Activated T-helper 17 cell treated with anti-CD3 and anti-CD28 coated beads, Interleukin-2, amount 50 U/mL, for 72 hours (primary cell): Measurements from ENCODE around the gene TSPEAR. TPM values are rescaled to one million over a fixed set of nuclear protein-coding genes. Genes with fewer than 3 reads are reported as not detected.

Experiments
- ATAC-seq: fragments of 150-1000 bp; cut with Tn5 transposase; replicated peaks from 2 replicates; pipeline ENCODE4 v1.10.0; 2021; ENCODE audit warnings: mild to moderate bottlenecking, moderate library complexity
- H3K27ac Mint-ChIP-seq: one replicate; pipeline ENCODE4 v1.8.0; 2022; ENCODE audit warnings: mixed read lengths
- H3K27me3 Mint-ChIP-seq: one replicate; pipeline ENCODE4 v1.8.0; 2022; ENCODE audit warnings: mixed read lengths
- H3K36me3 Mint-ChIP-seq: one replicate; pipeline ENCODE4 v1.8.0; 2022; ENCODE audit warnings: low read depth, mild to moderate bottlenecking, mixed read lengths
- H3K4me1 Mint-ChIP-seq: one replicate; pipeline ENCODE4 v1.8.0; 2022; ENCODE audit warnings: mixed read lengths
- H3K4me3 Mint-ChIP-seq: one replicate; pipeline ENCODE4 v1.8.0; 2022; ENCODE audit warnings: mild to moderate bottlenecking, mixed read lengths
- H3K9me3 Mint-ChIP-seq: one replicate; pipeline ENCODE4 v1.8.0; 2022; ENCODE audit warnings: mixed read lengths
- total RNA-seq, 2 donors: library from RNA; stranded (reverse); gene quantifications; one replicate each; pipeline ENCODE4 v1.2.3, GENCODE V29; 2022

Gene TSPEAR
- total RNA-seq, 2 donors from 2014 or later: 0.08 TPM; not detected in 1

- Mint-ChIP-seq H3K27ac (no peak overlapping the region), H3K4me3 (no peak overlapping the region), H3K4me1 (peaks cover 4% of the 10 kb centered on the region), H3K27me3 (peaks cover 3% of the 10 kb centered on the region), H3K9me3 (no peaks in the 10 kb centered on the region), H3K36me3 (no peaks in the 10 kb centered on the region)
- ATAC-seq: no peak
Measured at GRCh38 chr21:44732956-44733355, 21.6 kb upstream of the TSPEAR start.

DNA sequence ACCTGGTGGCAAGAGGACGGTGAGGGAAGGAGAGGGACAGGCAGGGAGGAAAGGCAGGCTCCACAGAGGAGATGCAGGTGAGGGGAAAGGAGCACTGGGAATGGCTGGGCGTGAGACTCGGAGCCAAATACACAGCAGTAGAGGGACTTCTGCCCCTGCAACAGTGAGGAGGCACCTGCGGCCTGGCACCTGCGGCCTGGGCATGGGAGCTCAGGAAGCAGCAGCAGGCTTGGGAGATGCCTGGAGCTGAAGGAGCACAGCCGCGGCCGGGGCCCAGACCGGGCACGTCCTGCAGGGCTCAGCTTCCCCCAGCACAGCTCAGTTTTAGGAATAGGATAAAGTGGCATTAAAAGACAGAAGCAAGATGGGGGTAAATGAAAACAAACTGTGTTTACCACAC, 20.9 kb upstream of the TSPEAR start:
- no peak overlapping the region for H3K27ac Mint-ChIP-seq
- peaks cover 7% of the 10 kb centered on the region for H3K27me3 Mint-ChIP-seq
- H3K4me1 Mint-ChIP-seq: peaks cover 2% of the 10 kb centered on the region
- ATAC-seq: no peak
- no peaks in the 10 kb centered on the region for H3K36me3 Mint-ChIP-seq
- no peak overlapping the region for H3K4me3 Mint-ChIP-seq
- no peaks in the 10 kb centered on the region for H3K9me3 Mint-ChIP-seq

DNA sequence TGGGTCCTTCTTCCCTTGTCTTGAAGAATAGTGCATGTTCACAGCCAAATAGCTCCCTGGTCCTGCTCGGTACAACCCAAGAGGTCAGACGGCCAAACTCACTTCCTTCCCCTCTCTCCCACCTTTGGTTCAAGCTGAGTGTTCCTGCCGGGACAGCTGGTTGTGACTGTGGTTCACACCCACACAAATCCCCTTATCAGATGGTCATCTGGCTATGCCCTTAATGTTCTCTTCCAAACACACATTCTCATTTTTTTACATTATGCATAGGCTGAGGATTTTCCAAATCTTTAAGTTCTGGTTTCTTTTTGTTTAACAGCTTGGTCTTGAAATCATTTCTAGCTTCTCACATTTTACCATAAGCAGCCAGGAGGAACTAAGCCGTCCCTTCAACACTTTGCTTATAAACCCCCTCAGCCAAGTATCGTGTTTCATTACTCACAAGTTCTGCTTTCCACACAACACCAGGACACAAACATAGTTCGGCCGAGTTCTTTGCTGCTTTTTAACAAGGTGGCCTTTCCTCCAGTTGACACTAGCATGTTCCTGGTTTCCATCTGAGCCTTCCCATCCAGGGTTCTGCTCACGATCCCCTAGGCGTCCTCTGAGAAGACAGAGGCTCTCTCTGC, 19.7 kb upstream of the TSPEAR start:
- peaks cover 10% of the 10 kb centered on the region for H3K27me3 Mint-ChIP-seq
- H3K4me3 Mint-ChIP-seq: no peak overlapping the region
- peaks cover 2% of the 10 kb centered on the region for H3K4me1 Mint-ChIP-seq
- no peak for ATAC-seq
- no peaks in the 10 kb centered on the region for H3K36me3 Mint-ChIP-seq
- no peaks in the 10 kb centered on the region for H3K9me3 Mint-ChIP-seq
- no peak overlapping the region for H3K27ac Mint-ChIP-seq

DNA sequence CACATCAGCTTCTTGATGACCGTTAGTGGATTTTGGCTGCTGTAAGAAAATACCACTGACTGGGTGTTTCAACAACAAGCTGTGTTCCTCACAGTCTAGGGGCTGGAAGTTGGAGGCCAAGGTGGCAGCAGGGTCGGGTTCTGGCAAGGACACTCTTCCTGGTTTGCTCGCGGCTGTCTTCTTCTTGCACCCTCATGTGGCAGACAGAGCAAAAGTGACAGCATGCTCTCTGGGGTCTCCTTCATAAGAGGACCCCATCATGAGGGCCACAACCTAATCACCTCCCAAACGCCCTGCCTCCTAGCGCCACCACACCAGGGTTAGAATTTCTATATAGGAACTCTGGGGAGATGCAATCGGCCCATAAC, 18.6 kb upstream of the TSPEAR start:
- no peak for ATAC-seq
- Mint-ChIP-seq H3K27ac (no peak overlapping the region), H3K9me3 (no peaks in the 10 kb centered on the region), H3K36me3 (no peaks in the 10 kb centered on the region), H3K4me3 (no peak overlapping the region), H3K4me1 (peaks cover 4% of the 10 kb centered on the region), H3K27me3 (peaks cover 15% of the 10 kb centered on the region)

GRCh38 chr21:44729336-44730027, 18.1 kb upstream of the TSPEAR start:
- H3K4me3 Mint-ChIP-seq: no peak overlapping the region
- H3K4me1 Mint-ChIP-seq: peaks cover 4% of the 10 kb centered on the region
- no peak overlapping the region for H3K27ac Mint-ChIP-seq
- no peaks in the 10 kb centered on the region for H3K9me3 Mint-ChIP-seq
- ATAC-seq: no peak
- no peaks in the 10 kb centered on the region for H3K36me3 Mint-ChIP-seq
- peaks cover 15% of the 10 kb centered on the region for H3K27me3 Mint-ChIP-seq

DNA sequence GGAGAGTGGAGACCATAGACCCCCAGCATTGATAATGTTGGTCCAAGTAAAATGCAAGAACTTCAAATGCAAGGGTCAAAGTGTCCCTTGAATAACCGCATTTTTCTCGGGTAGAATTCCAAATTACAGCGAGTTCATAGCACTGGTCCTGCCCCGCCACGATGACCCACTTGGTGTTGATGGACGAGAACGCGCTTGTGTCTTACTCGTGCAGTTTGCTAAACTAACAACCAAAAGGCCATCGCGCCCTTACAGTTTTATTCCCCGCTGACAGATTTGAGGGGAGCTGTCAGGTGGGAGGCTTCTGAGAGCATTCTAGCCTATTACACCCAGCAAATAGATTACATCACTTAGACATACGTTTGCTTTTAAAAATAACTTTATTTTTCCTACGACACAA, 17.3 kb upstream of the TSPEAR start:
- ATAC-seq: no peak
- H3K9me3 Mint-ChIP-seq: no peaks in the 10 kb centered on the region

GRCh38 chr21:44727757-44728156, 16.4 kb upstream of the TSPEAR start:
- Mint-ChIP-seq H3K36me3 (no peaks in the 10 kb centered on the region), H3K9me3 (no peaks in the 10 kb centered on the region), H3K4me3 (no peak overlapping the region), H3K4me1 (peaks cover 7% of the 10 kb centered on the region), H3K27ac (no peak overlapping the region), H3K27me3 (peaks cover 20% of the 10 kb centered on the region)
- no peak for ATAC-seq

More for the DNA sequence above, 17.3 kb upstream of the TSPEAR start:
- Mint-ChIP-seq H3K27me3 (peaks cover 18% of the 10 kb centered on the region), H3K36me3 (no peaks in the 10 kb centered on the region), H3K4me1 (peaks cover 4% of the 10 kb centered on the region), H3K4me3 (no peak overlapping the region), H3K27ac (no peak overlapping the region)

GRCh38 chr21:44727321-44727720, 15.9 kb upstream of the TSPEAR start:
- ATAC-seq: no peak
- no peak overlapping the region for H3K4me3 Mint-ChIP-seq
- H3K27ac Mint-ChIP-seq: no peak overlapping the region
- H3K9me3 Mint-ChIP-seq: no peaks in the 10 kb centered on the region
- no peaks in the 10 kb centered on the region for H3K36me3 Mint-ChIP-seq
- H3K4me1 Mint-ChIP-seq: peaks cover 9% of the 10 kb centered on the region
- H3K27me3 Mint-ChIP-seq: peaks cover 24% of the 10 kb centered on the region

DNA sequence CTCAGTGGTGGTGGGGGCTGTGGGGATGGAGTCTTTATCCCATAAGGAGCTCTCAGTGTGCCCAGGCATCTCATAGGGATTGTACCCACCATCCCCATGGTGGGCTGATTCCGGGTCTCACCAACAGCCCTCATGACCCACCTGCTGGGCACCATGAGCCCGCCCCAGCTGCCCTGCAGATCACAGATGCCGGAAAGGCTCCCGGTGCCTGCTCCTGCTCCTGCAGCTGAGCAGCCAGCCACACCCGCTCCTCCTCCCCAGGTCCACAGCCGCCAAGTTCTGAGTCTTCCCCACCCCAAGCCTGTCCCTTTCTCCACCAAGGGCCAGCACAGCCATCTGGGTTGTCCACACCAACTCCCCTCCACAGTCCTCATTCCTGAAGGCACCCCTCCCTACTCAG, 15.5 kb upstream of the TSPEAR start:
- no peak overlapping the region for H3K27ac Mint-ChIP-seq
- no peak for ATAC-seq
- peaks cover 24% of the 10 kb centered on the region for H3K27me3 Mint-ChIP-seq
- H3K36me3 Mint-ChIP-seq: no peaks in the 10 kb centered on the region
- H3K4me1 Mint-ChIP-seq: peaks cover 9% of the 10 kb centered on the region
- H3K4me3 Mint-ChIP-seq: no peak overlapping the region
- no peaks in the 10 kb centered on the region for H3K9me3 Mint-ChIP-seq

GRCh38 chr21:44724926-44725325, 13.6 kb upstream of the TSPEAR start:
- no peaks in the 10 kb centered on the region for H3K9me3 Mint-ChIP-seq
- H3K4me3 Mint-ChIP-seq: no peak overlapping the region
- ATAC-seq: no peak
- peaks cover 28% of the 10 kb centered on the region for H3K27me3 Mint-ChIP-seq
- H3K36me3 Mint-ChIP-seq: no peaks in the 10 kb centered on the region
- H3K4me1 Mint-ChIP-seq: peaks cover 9% of the 10 kb centered on the region
- H3K27ac Mint-ChIP-seq: no peak overlapping the region

- Mint-ChIP-seq H3K4me3 (peak overlapping the region; percentile 43), H3K9me3 (no peaks in the 10 kb centered on the region), H3K27ac (no peak overlapping the region), H3K27me3 (peaks cover 30% of the 10 kb centered on the region), H3K36me3 (no peaks in the 10 kb centered on the region), H3K4me1 (peaks cover 9% of the 10 kb centered on the region)
- ATAC-seq: no peak
Measured at GRCh38 chr21:44724196-44724595, 12.8 kb upstream of the TSPEAR start.

GRCh38 chr21:44723177-44724131, 12.1 kb upstream of the TSPEAR start:
- Mint-ChIP-seq H3K9me3 (no peaks in the 10 kb centered on the region), H3K4me3 (peak overlapping the region; percentile 43), H3K27me3 (peaks cover 32% of the 10 kb centered on the region), H3K4me1 (peaks cover 9% of the 10 kb centered on the region), H3K27ac (no peak overlapping the region), H3K36me3 (no peaks in the 10 kb centered on the region)
- peak; percentile 29 for ATAC-seq

- no peaks in the 10 kb centered on the region for H3K36me3 Mint-ChIP-seq
- H3K4me1 Mint-ChIP-seq: peaks cover 9% of the 10 kb centered on the region
- H3K9me3 Mint-ChIP-seq: no peaks in the 10 kb centered on the region
- no peak for ATAC-seq
- no peak overlapping the region for H3K27ac Mint-ChIP-seq
- peaks cover 32% of the 10 kb centered on the region for H3K27me3 Mint-ChIP-seq
- H3K4me3 Mint-ChIP-seq: peak overlapping the region; percentile 41
Measured at GRCh38 chr21:44722731-44723130, 11.4 kb upstream of the TSPEAR start.

GRCh38 chr21:44720170-44720569, 8.8 kb upstream of the TSPEAR start:
- no peak overlapping the region for H3K27ac Mint-ChIP-seq
- peaks cover 22% of the 10 kb centered on the region for H3K27me3 Mint-ChIP-seq
- no peaks in the 10 kb centered on the region for H3K9me3 Mint-ChIP-seq
- no peaks in the 10 kb centered on the region for H3K36me3 Mint-ChIP-seq
- no peak for ATAC-seq
- no peak overlapping the region for H3K4me3 Mint-ChIP-seq
- peaks cover 5% of the 10 kb centered on the region for H3K4me1 Mint-ChIP-seq
